ENCODE data around the gene PPARGC1A.

Gene PPARGC1A

DNA sequence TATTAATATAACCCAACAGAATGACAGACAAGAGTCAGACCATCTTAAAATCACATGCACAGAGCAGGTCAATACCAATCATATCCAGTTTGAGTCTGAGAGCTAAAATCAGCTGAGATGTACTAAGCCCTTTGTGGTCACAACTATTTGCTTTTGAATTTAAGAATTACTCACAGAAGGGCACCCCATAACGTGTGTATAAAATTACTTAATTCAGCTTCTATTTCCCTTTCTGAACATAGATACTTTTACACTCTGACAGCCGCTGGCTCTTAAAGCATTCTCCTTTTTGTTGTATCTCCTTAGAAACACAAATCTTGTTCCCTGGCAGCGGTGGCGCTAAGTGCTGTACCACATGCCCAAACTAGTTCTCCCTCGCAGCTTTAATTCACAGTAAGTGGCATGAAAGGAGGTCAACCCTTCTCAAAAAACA is 14.8 kb upstream of the PPARGC1A start:
- no peaks in the 10 kb centered on the region for H3K27me3 ChIP-seq (ENCODE audit: insufficient read depth, low read length)
- no peaks in the 10 kb centered on the region for H3K9me3 ChIP-seq (ENCODE audit: insufficient read depth, low read depth, low read length)
- no peak overlapping the region for H3K9ac ChIP-seq (ENCODE audit: low read depth, low read length)
- no peaks in the 10 kb centered on the region for H3K36me3 ChIP-seq (ENCODE audit: insufficient read depth, low read depth, low read length)
- peaks cover 5% of the 10 kb centered on the region for H3K4me1 ChIP-seq (ENCODE audit: insufficient read depth, low read length)
- H3K4me3 ChIP-seq (ENCODE audit: low read length): no peak overlapping the region
- no peak overlapping the region for H3K27ac ChIP-seq (ENCODE audit: low read length)

DNA sequence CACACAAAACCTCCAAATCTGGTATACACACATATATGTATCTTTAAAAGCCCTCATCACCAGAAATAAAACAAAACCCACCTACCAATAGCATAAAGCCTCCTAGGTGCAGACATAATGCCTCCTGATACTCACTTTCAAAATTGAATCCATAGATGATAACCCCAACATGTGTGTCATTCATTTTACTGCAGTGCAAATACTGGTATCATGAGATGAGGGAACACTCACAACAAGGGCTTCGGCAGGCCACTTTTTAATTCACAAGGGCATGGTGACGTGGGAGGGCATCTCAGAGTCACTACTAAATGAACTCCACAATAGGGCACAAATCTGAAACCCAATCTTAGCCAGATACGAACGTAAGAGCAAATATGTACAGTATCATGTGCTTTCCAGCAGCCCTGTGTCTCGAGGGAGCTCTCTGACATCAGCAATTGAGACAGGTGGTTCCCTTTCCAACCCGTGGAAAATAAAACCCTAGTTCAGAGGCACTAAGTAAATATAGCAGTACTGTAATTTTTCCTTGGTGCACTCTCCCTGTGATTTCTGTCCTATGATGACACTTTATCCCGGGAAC is 14.1 kb upstream of the PPARGC1A start:
- Histone ChIP-seq H3K9ac (ENCODE audit: low read depth, low read length) (no peak overlapping the region), H3K27ac (ENCODE audit: low read length) (no peak overlapping the region), H3K27me3 (ENCODE audit: insufficient read depth, low read length) (no peaks in the 10 kb centered on the region), H3K9me3 (ENCODE audit: insufficient read depth, low read depth, low read length) (no peaks in the 10 kb centered on the region), H3K4me3 (ENCODE audit: low read length) (no peak overlapping the region), H3K36me3 (ENCODE audit: insufficient read depth, low read depth, low read length) (no peaks in the 10 kb centered on the region), H3K4me1 (ENCODE audit: insufficient read depth, low read length) (peaks cover 5% of the 10 kb centered on the region)

DNA sequence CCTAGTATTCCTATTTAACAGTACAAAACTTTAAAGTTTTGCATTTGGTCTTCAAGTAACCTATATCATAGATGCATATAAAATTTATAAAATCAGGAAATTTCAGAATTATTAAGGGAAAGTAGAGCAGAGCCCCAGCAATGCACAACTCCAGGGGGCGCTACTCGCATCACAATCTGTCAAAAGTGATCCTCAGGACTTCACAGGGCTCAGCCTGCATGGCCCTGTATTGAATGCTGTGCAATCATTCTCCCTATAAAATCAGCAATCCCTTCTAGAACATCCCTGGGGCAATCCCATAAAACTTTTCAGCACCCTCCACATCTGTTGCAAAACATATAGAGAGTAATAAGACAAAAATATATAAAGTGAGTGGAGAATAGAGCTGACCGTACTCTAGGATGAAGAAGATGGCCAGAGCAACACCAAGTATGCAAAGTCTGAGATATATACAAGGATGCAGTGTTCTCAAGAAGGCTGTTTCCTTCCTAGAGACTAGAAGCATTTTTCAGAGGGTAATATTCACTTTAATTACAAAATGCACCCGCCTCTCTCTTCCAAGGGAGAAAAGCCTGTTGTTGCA is 12.5 kb upstream of the PPARGC1A start:
- Histone ChIP-seq H3K4me3 (ENCODE audit: low read length) (no peak overlapping the region), H3K9me3 (ENCODE audit: insufficient read depth, low read depth, low read length) (no peaks in the 10 kb centered on the region), H3K36me3 (ENCODE audit: insufficient read depth, low read depth, low read length) (no peaks in the 10 kb centered on the region), H3K27me3 (ENCODE audit: insufficient read depth, low read length) (no peaks in the 10 kb centered on the region), H3K9ac (ENCODE audit: low read depth, low read length) (no peak overlapping the region), H3K4me1 (ENCODE audit: insufficient read depth, low read length) (peaks cover 5% of the 10 kb centered on the region), H3K27ac (ENCODE audit: low read length) (no peak overlapping the region)

DNA sequence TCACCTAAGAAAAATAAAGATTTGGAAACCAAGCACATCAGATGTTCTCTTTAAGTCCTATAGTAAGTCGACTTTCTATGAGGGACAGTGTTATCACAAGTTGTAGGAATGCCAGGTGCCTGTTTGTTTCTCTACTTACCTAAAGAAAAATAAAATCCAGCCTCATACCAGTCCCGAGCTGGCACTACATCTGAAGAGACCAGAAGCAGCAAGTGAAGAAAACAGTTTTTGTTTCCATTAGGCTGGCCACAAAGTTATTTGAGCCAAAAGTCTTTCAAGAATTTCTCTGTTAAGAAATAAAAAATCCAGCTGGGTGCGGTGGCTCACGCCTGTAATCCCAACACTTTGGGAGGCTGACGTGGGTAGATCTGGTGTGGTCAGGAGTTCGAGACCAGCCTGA is 10.8 kb upstream of the PPARGC1A start:
- Histone ChIP-seq H3K36me3 (ENCODE audit: insufficient read depth, low read depth, low read length) (no peaks in the 10 kb centered on the region), H3K27ac (ENCODE audit: low read length) (no peak overlapping the region), H3K4me1 (ENCODE audit: insufficient read depth, low read length) (peaks cover 5% of the 10 kb centered on the region), H3K9ac (ENCODE audit: low read depth, low read length) (no peak overlapping the region), H3K4me3 (ENCODE audit: low read length) (no peak overlapping the region), H3K9me3 (ENCODE audit: insufficient read depth, low read depth, low read length) (no peaks in the 10 kb centered on the region), H3K27me3 (ENCODE audit: insufficient read depth, low read length) (no peaks in the 10 kb centered on the region)

DNA sequence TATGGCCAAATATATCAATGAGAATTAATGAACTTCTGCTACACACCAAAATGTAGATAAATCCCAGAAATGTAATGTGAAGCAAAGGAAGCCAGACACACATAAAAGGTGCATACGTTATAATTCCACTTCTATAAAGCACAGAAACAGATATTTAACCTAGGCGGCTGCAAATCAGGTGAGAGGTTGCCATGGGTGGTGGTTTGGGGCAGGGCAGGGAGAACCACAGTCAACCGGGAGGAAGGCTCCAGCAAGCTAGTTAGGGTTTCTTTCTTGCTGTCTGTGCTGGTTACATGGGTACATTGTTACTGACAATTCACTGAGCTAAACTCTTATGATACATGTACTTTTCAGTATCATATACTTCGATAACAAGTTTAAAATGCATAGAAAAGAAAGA is 9.7 kb upstream of the PPARGC1A start:
- no peaks in the 10 kb centered on the region for H3K36me3 ChIP-seq (ENCODE audit: insufficient read depth, low read depth, low read length)
- H3K4me1 ChIP-seq (ENCODE audit: insufficient read depth, low read length): no peaks in the 10 kb centered on the region
- H3K27ac ChIP-seq (ENCODE audit: low read length): no peak overlapping the region
- no peak overlapping the region for H3K4me3 ChIP-seq (ENCODE audit: low read length)
- H3K27me3 ChIP-seq (ENCODE audit: insufficient read depth, low read length): no peaks in the 10 kb centered on the region
- no peaks in the 10 kb centered on the region for H3K9me3 ChIP-seq (ENCODE audit: insufficient read depth, low read depth, low read length)
- no peak overlapping the region for H3K9ac ChIP-seq (ENCODE audit: low read depth, low read length)

DNA sequence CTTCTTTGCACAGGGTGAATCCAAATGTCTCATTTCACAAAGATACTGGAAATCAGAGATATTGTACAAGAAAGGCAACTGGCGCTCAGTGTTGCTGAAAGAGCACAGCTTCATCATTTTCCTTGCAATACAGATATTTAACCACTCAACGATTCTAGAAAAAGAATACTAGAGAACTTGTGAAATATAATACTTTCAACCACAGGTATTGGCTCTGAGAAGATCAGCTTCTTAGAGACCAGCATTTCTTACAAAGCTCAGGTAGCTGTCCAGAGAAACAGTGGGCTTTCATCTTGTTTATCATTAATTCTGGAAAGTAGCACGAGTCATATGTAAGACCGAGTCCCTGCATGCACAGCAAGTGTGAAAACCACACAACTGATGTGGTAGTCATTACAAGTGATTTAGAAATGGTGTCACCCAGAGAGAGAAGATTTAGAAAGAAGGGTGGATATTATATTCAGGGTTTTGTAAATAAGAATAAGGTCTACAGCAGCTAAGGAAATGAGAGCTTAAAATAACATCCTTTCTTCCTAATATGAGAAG is 7.8 kb upstream of the PPARGC1A start:
- Histone ChIP-seq H3K27me3 (ENCODE audit: insufficient read depth, low read length) (no peaks in the 10 kb centered on the region), H3K36me3 (ENCODE audit: insufficient read depth, low read depth, low read length) (no peaks in the 10 kb centered on the region), H3K4me1 (ENCODE audit: insufficient read depth, low read length) (0 out of 2 replicates have a peak, but pooled peaks cover 5% of the 10 kb centered on the region), H3K9me3 (ENCODE audit: insufficient read depth, low read depth, low read length) (no peaks in the 10 kb centered on the region), H3K27ac (ENCODE audit: low read length) (no peak overlapping the region), H3K9ac (ENCODE audit: low read depth, low read length) (no peak overlapping the region), H3K4me3 (ENCODE audit: low read length) (no peak overlapping the region)

DNA sequence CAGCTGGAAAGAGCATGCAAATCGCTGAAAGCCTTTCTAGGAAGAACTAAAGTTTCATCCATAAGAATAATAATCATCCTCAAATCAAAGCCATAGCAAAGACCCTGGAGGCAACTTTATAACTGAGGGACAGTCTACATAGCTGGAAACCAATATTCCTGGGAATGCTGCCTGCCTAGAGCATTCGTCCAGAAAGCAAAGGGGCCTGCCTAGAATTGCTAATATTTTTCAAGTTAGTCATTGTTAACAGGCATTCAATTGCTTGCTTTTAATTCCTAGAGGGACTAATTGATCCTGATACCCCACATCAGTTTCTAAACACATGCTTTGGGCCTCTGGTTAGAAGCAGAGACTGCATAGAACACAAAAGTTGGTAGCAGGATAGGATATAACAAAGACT is 4.2 kb upstream of the PPARGC1A start:
- no peak overlapping the region for H3K27ac ChIP-seq (ENCODE audit: low read length)
- H3K9me3 ChIP-seq (ENCODE audit: insufficient read depth, low read depth, low read length): no peaks in the 10 kb centered on the region
- H3K4me3 ChIP-seq (ENCODE audit: low read length): no peak overlapping the region
- H3K36me3 ChIP-seq (ENCODE audit: insufficient read depth, low read depth, low read length): no peaks in the 10 kb centered on the region
- H3K27me3 ChIP-seq (ENCODE audit: insufficient read depth, low read length): peaks cover 22% of the 10 kb centered on the region
- H3K4me1 ChIP-seq (ENCODE audit: insufficient read depth, low read length): peaks cover 27% of the 10 kb centered on the region
- H3K9ac ChIP-seq (ENCODE audit: low read depth, low read length): no peak overlapping the region

DNA sequence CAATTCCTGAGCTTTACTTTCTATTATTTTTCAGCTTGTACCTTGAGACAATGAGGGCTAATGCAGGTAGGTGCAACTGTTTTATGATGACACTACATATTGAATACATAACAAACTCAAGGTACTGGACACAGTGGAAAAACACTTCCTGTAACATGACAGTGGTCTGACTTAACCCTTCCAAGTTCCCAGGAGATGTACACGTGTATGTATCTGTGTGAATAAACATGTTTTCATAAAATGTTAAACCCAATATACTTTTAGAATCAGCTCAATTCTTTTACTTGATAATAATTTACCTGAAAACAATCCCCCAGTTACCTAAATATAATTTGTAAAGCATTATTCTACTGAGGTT is 1.2 kb upstream of the PPARGC1A start:
- H3K9me3 ChIP-seq (ENCODE audit: insufficient read depth, low read depth, low read length): no peaks in the 10 kb centered on the region
- no peak overlapping the region for H3K27ac ChIP-seq (ENCODE audit: low read length)
- H3K4me3 ChIP-seq (ENCODE audit: low read length): peak overlapping the region; percentile 73; the same call in 1 of the 2 replicates
- H3K9ac ChIP-seq (ENCODE audit: low read depth, low read length): peak overlapping the region; percentile 44; the same call in 1 of the 2 replicates
- H3K36me3 ChIP-seq (ENCODE audit: insufficient read depth, low read depth, low read length): no peaks in the 10 kb centered on the region
- H3K27me3 ChIP-seq (ENCODE audit: insufficient read depth, low read length): peaks cover 33% of the 10 kb centered on the region
- H3K4me1 ChIP-seq (ENCODE audit: insufficient read depth, low read length): peaks cover 47% of the 10 kb centered on the region

DNA sequence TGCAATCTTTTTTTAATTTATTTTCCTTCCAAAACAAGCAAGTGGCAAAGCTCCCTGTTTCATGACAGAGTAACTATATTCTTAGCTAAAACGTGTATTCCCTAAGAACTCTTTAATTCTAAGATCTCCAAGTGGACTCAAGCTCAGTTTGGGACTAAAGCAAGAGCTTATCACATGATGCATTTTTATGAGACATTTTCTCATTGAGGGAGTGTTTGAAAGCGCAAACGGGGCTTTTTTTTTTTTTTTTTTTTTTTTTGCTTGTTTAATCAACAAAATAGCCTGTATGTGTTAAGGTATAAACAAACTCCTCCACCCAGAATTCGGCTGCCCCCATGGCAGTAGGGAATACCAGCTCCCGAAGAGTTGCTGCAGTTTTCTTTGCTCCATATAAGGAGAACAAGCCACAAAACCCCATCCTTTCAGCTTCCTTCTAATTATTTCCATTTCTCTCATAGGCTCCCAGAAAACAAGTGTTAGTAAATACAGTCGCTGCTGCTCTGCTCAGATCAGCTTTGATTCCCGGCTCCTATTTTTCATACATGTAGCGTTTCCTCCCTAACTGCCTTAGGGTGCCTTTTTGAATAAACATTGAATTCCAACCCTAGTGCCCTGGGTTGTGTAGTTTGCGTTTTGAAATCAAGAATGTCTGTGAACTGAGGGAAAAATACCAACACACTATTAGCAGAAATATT is 669 bp upstream of the PPARGC1A start:
- Histone ChIP-seq H3K4me1 (ENCODE audit: insufficient read depth, low read length) (peaks cover 53% of the 10 kb centered on the region), H3K9ac (ENCODE audit: low read depth, low read length) (peak overlapping the region; percentile 44; the same call in 1 of the 2 replicates), H3K27me3 (ENCODE audit: insufficient read depth, low read length) (peaks cover 33% of the 10 kb centered on the region), H3K9me3 (ENCODE audit: insufficient read depth, low read depth, low read length) (no peaks in the 10 kb centered on the region), H3K4me3 (ENCODE audit: low read length) (peak overlapping the region; percentile 73), H3K36me3 (ENCODE audit: insufficient read depth, low read depth, low read length) (no peaks in the 10 kb centered on the region), H3K27ac (ENCODE audit: low read length) (no peak overlapping the region)

DNA sequence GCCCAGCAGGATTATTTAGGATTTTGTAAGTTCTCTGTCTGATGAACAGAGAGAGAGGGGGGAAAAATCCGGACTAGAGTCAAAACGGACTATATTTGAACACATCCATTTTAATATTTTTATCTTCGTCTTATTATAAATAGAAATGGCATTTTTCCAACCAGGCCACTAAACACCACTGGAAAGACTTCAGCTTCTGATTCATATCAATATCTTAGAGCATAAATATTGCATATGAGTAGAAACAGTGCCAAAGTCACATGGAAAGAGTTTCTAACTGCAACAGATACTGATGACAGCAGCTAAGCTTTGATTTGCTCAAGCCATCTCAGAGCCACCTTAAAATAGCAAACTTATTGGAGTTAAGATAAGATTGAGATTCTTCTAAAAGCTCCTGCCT is 456 bp downstream of the PPARGC1A start:
- Histone ChIP-seq H3K27ac (ENCODE audit: low read length) (no peak overlapping the region), H3K9me3 (ENCODE audit: insufficient read depth, low read depth, low read length) (no peaks in the 10 kb centered on the region), H3K9ac (ENCODE audit: low read depth, low read length) (no peak overlapping the region), H3K36me3 (ENCODE audit: insufficient read depth, low read depth, low read length) (no peaks in the 10 kb centered on the region), H3K4me1 (ENCODE audit: insufficient read depth, low read length) (peaks cover 61% of the 10 kb centered on the region), H3K4me3 (ENCODE audit: low read length) (peak overlapping the region; percentile 73), H3K27me3 (ENCODE audit: insufficient read depth, low read length) (peaks cover 33% of the 10 kb centered on the region)

DNA sequence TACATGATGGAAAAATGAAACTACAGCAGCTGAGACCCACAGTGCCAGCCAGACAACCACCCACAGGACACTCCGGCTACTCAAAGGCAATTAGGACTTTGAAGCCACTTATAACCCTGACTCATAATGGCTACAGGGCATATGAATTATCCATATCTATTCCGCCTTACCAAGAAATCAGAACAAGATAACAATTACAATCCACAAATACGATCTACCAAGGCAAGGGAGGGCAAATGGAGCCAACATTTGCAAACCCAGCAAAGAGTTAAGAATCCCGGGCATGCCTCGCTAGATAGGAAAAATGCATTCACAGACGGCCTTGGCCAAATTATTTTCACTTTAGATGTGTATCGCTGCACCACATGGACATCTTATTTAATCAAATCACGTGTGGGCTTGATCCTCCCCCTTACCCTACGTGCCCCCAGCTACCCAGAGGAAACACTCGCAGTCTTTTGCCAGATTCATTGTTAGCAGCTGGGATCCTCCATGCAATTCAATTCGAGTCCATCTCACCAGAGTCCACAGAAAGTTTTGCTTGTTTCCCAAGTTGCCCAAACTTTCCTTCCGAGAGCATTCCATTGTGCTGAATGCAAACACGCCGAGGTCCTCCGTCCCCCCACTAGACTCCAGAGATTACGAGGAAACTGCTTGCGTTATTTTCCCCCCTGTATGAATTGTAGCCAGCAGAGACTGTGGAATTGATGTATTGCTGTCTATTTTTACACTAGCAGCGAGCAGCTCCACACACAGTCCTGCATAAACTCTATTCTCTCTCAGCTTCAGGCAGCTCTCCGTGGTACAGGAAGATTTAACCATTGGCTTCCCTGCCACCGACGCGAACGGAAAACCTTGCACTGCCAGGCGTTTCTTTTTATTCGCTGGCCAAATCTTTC is 1.2 kb downstream of the PPARGC1A start:
- H3K27me3 ChIP-seq (ENCODE audit: insufficient read depth, low read length): peaks cover 33% of the 10 kb centered on the region
- H3K36me3 ChIP-seq (ENCODE audit: insufficient read depth, low read depth, low read length): no peaks in the 10 kb centered on the region
- H3K4me3 ChIP-seq (ENCODE audit: low read length): peak overlapping the region; percentile 73
- no peaks in the 10 kb centered on the region for H3K9me3 ChIP-seq (ENCODE audit: insufficient read depth, low read depth, low read length)
- H3K4me1 ChIP-seq (ENCODE audit: insufficient read depth, low read length): peaks cover 55% of the 10 kb centered on the region
- H3K27ac ChIP-seq (ENCODE audit: low read length): no peak overlapping the region
- H3K9ac ChIP-seq (ENCODE audit: low read depth, low read length): peak overlapping the region; percentile 13; the same call in 1 of the 2 replicates
